GM12878 (cell line): ENCODE data around the gene HNRNPDL.

ENCODE experiments used
- EP300 ChIP-seq, 2 experiments: fragments of 150-350 bp in 1 of 2; IDR thresholded peaks; 2 replicates each; pipeline ENCODE4 v1.6.1; 2011 to 2012; ENCODE audit warnings: low read depth in 2 of 2, low read length in 2 of 2, borderline replicate concordance in 1 of 2, improper control_type of control experiment in 1 of 2, inconsistent platforms in 1 of 2; ENCODE audit not compliant: control insufficient read depth in 1 of 2
- NR2C1 ChIP-seq: fragments of 450-650 bp; IDR thresholded peaks from 2 replicates; pipeline ENCODE4 v1.6.1; 2017; ENCODE audit warnings: antibody characterized with exemption, mild to moderate bottlenecking, moderate library complexity
- POLR2AphosphoS5 ChIP-seq: IDR thresholded peaks from 2 replicates; pipeline ENCODE4 v1.6.1; 2011; ENCODE audit warnings: mild to moderate bottlenecking, low read length, inconsistent platforms
- YBX1 ChIP-seq: fragments of 450-650 bp; IDR thresholded peaks from 2 replicates; pipeline ENCODE4 v1.6.1; 2016; ENCODE audit warnings: antibody characterized with exemption
- TF ChIP-seq, protein P1 (sequence below), 3 experiments: IDR thresholded peaks in 2 of 3; conservative IDR thresholded peaks in 1 of 3; 2 replicates each; pipeline ENCODE4 v1.5.1; 2011; ENCODE audit warnings: low read depth in 3 of 3, low read length in 3 of 3, mild to moderate bottlenecking in 3 of 3, control low read depth in 2 of 3, moderate library complexity in 2 of 3, inconsistent platforms in 1 of 3, mixed read lengths in 1 of 3; ENCODE audit not compliant: control insufficient read depth in 2 of 3, insufficient read depth in 1 of 3; ENCODE audit errors: extremely low read depth in 1 of 3
- TF ChIP-seq, protein P2 (sequence below): IDR thresholded peaks from 2 replicates; pipeline ENCODE4 v1.6.1; 2011; ENCODE audit warnings: low read depth, low read length, improper control_type of control experiment, borderline replicate concordance

DNA sequence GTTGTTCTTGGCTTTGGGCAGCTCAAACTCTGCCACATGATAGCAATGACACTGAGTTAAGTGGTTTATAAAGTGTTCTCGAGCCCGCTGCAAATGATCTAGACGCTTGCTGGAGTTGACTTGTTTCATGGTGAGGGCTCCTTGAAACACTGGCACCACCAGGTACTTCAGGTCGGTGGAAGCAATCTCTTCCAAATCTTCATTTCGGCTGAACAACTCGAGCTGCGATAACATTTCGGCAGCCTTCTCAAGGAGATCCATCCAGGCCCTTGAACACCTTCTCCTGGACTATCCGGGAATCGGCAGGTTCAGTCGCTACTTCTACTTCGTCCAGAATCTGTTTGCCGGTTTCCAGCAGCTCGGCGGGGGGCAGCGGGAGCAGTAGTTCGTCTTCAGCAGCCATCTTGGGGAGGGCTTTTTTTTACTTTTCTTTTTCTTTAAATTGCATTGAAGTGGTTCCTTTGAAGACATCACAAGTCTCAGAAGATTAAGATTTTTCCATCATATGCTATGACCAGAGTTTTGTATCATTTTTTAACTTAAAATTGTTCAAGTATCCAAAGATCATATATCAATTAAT, 28.0 kb downstream of the HNRNPDL start:
- TF ChIP-seq NR2C1, result no peak
- TF ChIP-seq, protein P1, sequence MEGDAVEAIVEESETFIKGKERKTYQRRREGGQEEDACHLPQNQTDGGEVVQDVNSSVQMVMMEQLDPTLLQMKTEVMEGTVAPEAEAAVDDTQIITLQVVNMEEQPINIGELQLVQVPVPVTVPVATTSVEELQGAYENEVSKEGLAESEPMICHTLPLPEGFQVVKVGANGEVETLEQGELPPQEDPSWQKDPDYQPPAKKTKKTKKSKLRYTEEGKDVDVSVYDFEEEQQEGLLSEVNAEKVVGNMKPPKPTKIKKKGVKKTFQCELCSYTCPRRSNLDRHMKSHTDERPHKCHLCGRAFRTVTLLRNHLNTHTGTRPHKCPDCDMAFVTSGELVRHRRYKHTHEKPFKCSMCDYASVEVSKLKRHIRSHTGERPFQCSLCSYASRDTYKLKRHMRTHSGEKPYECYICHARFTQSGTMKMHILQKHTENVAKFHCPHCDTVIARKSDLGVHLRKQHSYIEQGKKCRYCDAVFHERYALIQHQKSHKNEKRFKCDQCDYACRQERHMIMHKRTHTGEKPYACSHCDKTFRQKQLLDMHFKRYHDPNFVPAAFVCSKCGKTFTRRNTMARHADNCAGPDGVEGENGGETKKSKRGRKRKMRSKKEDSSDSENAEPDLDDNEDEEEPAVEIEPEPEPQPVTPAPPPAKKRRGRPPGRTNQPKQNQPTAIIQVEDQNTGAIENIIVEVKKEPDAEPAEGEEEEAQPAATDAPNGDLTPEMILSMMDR (IDR thresholded peaks at IDR 0.05 in 2 of 3, conservative IDR thresholded peaks at IDR 0.05 in 1 of 3; ENCODE audit: control insufficient read depth in 2 of 3, extremely low read depth in 1 of 3, insufficient read depth in 1 of 3, low read depth in 3 of 3, low read length in 3 of 3), result no peak
- no peak for TF ChIP-seq EP300 (IDR thresholded peaks at IDR 0.05; ENCODE audit: borderline replicate concordance in 1 of 2, control insufficient read depth in 1 of 2, low read depth in 2 of 2, low read length in 2 of 2)
- no peak for TF ChIP-seq POLR2AphosphoS5
- TF ChIP-seq, protein P2, sequence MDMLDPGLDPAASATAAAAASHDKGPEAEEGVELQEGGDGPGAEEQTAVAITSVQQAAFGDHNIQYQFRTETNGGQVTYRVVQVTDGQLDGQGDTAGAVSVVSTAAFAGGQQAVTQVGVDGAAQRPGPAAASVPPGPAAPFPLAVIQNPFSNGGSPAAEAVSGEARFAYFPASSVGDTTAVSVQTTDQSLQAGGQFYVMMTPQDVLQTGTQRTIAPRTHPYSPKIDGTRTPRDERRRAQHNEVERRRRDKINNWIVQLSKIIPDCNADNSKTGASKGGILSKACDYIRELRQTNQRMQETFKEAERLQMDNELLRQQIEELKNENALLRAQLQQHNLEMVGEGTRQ, result no peak
- TF ChIP-seq YBX1, result no peak
